Measurements from ENCODE around the gene ACOT6.
"Not testable (repeated sequence)": the region's sequence is repeated elsewhere in the genome, so short reads cannot be mapped to it uniquely, and the experiment has no call there.

The ACOT6 gene

DNA sequence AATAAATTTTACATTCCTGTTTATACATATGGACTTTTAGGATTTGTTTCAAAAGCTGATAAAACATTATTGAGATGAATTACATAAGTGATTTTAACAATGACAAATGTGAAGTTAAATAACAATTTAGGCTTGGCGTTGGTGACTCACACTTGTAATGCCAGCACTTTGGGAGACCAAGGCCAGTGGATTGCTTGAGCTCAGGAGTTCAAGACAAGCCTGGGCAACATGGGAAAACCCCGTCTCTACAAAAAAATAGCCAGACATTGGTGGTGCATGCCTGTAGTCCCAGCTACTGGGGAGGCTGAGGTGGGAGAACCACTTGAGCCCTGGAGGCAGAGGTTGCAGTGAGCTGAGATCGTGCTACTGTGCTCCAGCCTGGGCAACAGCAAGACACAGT, 35.9 kb upstream of the ACOT6 start:
- no peak overlapping the region for H3K27ac ChIP-seq (ENCODE audit: low read depth, low read length)
- no peaks in the 10 kb centered on the region for H3K27me3 ChIP-seq (ENCODE audit: control insufficient read depth, insufficient read depth, low read length)
- no peaks in the 10 kb centered on the region for H3K4me1 ChIP-seq (ENCODE audit: control insufficient read depth, insufficient read depth, low read length)
- no peak overlapping the region for H3K4me3 ChIP-seq (ENCODE audit: low read length)
- no peaks in the 10 kb centered on the region for H3K36me3 ChIP-seq (ENCODE audit: control insufficient read depth, insufficient read depth, low read length)
- no peak overlapping the region for H3K9ac ChIP-seq (ENCODE audit: low read length)

DNA sequence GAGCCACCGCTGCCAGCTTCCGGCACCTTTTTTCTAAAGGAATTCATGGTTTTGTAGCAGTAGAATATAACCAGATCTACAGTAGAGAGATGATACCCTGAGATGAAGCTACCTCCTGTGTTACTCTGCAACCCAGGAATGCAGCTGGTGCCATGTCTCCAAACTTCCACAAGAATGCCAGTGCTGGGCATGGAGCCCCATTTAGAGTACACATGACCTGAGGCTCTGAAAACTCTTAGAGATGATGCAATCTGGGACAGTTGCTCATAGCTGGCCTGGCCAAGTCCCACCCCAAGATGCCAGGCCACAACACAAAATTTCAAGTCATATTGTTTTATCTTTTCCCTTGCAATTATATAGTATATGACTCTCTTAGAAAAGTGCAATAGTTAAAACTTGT, 35.1 kb upstream of the ACOT6 start:
- not testable (repeated sequence) for H3K4me1 ChIP-seq (ENCODE audit: control insufficient read depth, insufficient read depth, low read length); H3K36me3 ChIP-seq (ENCODE audit: control insufficient read depth, insufficient read depth, low read length); H3K27me3 ChIP-seq (ENCODE audit: control insufficient read depth, insufficient read depth, low read length)

DNA sequence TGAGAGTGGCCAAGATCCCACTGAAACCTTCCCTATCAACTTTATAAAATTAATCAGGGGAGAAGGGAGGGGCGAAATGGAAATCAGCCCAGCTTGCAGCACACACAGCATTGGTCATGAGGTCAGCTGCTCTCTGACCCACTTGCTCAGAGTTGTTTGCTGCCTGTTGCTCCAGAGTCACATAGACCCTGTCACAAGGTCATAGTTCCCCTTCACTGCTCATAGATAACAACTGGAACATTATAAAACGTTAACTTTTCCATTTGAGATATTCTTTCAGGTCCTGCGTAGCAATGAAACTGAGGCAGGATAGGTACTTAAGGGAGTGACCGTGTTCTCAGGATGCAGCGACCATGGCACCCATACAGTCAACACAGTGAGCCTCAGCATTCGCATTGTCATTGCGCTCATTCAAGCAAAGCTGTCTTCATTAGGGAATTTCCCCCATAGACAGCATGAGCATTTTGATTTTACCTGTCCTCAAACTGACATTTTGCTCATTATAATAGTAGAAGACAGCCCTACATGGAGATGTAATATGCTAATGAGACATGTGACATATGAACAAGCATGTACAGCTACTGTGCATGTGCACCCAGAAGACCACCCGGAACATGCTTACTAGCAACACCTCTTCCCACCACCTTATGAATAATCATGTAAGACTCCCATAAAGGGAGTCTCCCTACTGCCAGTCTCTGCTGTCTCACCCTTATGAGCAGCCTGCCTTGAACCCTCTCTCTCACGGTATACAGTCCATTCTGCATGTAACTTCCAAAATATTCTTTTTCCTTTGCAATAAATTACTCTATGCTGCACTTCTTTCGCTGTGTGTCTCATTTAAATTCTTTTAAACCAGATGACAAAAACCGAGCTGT, 30.0 kb upstream of the ACOT6 start:
- not testable (repeated sequence) for H3K27me3 ChIP-seq (ENCODE audit: control insufficient read depth, insufficient read depth, low read length); H3K27ac ChIP-seq (ENCODE audit: low read depth, low read length); H3K4me3 ChIP-seq (ENCODE audit: low read length); H3K36me3 ChIP-seq (ENCODE audit: control insufficient read depth, insufficient read depth, low read length); H3K4me1 ChIP-seq (ENCODE audit: control insufficient read depth, insufficient read depth, low read length); H3K9ac ChIP-seq (ENCODE audit: low read length)

More for the DNA sequence above, 35.1 kb upstream of the ACOT6 start:
- not testable (repeated sequence) for H3K27ac ChIP-seq (ENCODE audit: low read depth, low read length); H3K9ac ChIP-seq (ENCODE audit: low read length); H3K4me3 ChIP-seq (ENCODE audit: low read length)

DNA sequence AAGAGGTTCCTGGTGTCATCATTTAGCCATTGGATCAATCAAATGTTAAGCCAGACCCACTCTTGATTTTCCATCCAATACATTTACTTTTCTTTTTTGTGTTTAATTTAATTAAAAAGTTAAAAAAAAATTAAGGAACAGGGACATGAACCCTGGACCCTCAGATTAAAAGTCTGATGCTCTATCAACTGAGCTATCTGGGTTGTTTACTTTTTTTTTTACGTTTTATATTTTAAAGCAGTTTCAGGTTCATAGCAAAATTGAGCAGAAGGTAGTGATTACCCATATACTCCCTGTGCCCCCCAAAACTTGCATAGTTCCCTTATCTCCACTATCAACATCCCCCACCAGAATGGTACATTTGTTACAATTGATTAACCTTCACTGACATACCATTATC, 23.6 kb upstream of the ACOT6 start:
- no peak overlapping the region for H3K27ac ChIP-seq (ENCODE audit: low read depth, low read length)
- no peaks in the 10 kb centered on the region for H3K27me3 ChIP-seq (ENCODE audit: control insufficient read depth, insufficient read depth, low read length)
- H3K36me3 ChIP-seq (ENCODE audit: control insufficient read depth, insufficient read depth, low read length) = no peaks in the 10 kb centered on the region
- H3K4me1 ChIP-seq (ENCODE audit: control insufficient read depth, insufficient read depth, low read length) = no peaks in the 10 kb centered on the region
- no peak overlapping the region for H3K9ac ChIP-seq (ENCODE audit: low read length)
- no peak overlapping the region for H3K4me3 ChIP-seq (ENCODE audit: low read length)

DNA sequence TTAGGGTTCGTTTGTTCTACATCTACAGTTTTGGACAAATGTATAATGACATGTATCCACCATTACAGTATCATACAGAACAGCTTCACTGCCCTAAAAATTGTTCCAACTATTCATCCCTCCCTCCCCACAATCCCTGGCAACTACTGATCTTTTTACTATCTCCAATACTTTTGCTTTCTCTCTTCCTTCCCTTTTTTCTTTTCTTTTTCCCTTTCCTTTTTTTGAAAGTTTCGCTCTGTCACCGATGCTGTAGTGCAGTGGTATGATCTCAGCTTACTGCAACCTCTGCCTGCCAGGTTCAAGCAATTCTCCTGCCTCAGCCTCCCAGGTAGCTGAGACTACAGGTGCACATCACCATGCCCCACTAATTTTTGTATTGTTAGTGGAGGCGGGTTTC, 23.2 kb upstream of the ACOT6 start:
- H3K27me3 ChIP-seq (ENCODE audit: control insufficient read depth, insufficient read depth, low read length) = no peaks in the 10 kb centered on the region
- no peaks in the 10 kb centered on the region for H3K4me1 ChIP-seq (ENCODE audit: control insufficient read depth, insufficient read depth, low read length)
- H3K4me3 ChIP-seq (ENCODE audit: low read length) = no peak overlapping the region
- no peak overlapping the region for H3K9ac ChIP-seq (ENCODE audit: low read length)
- no peak overlapping the region for H3K27ac ChIP-seq (ENCODE audit: low read depth, low read length)
- H3K36me3 ChIP-seq (ENCODE audit: control insufficient read depth, insufficient read depth, low read length) = no peaks in the 10 kb centered on the region

DNA sequence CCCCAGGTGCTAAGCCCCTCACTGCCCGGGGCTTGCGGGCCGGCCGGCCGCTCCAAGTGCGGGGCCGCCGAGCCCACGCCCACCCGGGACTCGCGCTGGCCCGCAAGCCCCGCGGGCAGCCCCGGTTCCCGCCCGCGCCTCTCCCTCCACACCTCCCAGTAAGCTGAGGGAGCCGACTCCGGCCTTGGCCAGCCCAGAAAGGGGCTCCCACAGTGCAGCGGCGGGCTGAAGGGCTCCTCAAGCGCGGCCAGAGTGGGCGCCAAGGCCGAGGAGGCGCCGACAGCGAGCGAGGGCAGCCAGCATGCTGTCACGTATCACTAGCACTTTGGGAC, 21.7 kb upstream of the ACOT6 start:
- not testable (repeated sequence) for H3K4me3 ChIP-seq (ENCODE audit: low read length); H3K9ac ChIP-seq (ENCODE audit: low read length); H3K27ac ChIP-seq (ENCODE audit: low read depth, low read length); H3K36me3 ChIP-seq (ENCODE audit: control insufficient read depth, insufficient read depth, low read length); H3K27me3 ChIP-seq (ENCODE audit: control insufficient read depth, insufficient read depth, low read length); H3K4me1 ChIP-seq (ENCODE audit: control insufficient read depth, insufficient read depth, low read length)

DNA sequence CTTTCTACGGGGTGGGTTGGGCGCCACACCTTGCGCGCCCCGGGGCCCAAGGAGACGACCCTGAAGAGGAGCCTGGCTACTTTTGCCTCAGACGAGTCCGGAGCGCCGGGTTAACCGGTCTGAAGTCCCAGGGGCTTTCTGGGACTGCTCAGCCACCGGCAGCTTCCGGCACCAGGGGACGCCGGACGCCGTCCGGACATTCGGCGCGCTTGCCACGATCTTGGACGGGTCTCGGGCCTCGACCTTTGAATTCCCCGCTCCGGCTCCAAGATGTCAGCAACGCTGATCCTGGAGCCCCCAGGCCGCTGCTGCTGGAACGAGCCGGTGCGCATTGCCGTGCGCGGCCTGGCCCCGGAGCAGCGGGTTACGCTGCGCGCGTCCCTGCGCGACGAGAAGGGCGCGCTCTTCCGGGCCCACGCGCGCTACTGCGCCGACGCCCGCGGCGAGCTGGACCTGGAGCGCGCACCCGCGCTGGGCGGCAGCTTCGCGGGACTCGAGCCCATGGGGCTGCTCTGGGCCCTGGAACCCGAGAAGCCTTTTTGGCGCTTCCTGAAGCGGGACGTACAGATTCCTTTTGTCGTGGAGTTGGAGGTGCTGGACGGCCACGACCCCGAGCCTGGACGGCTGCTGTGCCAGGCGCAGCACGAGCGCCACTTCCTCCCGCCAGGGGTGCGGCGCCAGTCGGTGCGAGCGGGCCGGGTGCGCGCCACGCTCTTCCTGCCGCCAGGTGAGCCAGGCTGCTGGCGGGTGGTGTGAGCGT, 20.4 kb upstream of the ACOT6 start, which contains the start of gene ACOT4:
TSS of gene ACOT4 (plus strand) at position 184 of the 760 bp plus-strand sequence. CDS start at position 271, 87 bp downstream.
- no peaks in the 10 kb centered on the region for H3K27me3 ChIP-seq (ENCODE audit: control insufficient read depth, insufficient read depth, low read length)
- peak within 1 kb of the TSS; percentile 78 for H3K4me3 ChIP-seq (ENCODE audit: low read length)
- H3K4me1 ChIP-seq (ENCODE audit: control insufficient read depth, insufficient read depth, low read length) = no peaks in the 10 kb centered on the region
- H3K27ac ChIP-seq (ENCODE audit: low read depth, low read length) = no peak within 1 kb of the TSS
- no peak within 1 kb of the TSS for H3K9ac ChIP-seq (ENCODE audit: low read length)
- no peaks in the 10 kb centered on the region for H3K36me3 ChIP-seq (ENCODE audit: control insufficient read depth, insufficient read depth, low read length)

DNA sequence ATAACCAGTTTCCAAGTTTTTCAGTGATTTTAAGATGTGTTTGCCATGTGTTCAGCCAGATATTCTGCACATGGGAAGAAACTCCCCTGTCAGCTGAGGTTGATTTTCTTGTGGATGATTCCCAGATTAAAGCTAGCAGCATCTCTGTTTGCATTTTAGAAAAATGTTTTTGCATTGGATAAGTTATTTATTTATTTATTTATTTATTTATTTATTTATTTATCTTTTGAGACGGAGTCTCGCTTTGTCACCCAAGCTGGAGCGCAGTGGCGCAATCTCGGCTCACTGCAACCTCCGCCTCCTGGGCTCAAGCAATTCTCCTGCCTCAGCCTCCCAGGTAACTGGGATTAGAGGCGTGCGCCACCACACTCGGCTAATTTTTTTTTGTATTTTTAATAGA, 17.8 kb upstream of the ACOT6 start:
- no peak overlapping the region for H3K4me3 ChIP-seq (ENCODE audit: low read length)
- H3K9ac ChIP-seq (ENCODE audit: low read length) = no peak overlapping the region
- no peaks in the 10 kb centered on the region for H3K36me3 ChIP-seq (ENCODE audit: control insufficient read depth, insufficient read depth, low read length)
- H3K4me1 ChIP-seq (ENCODE audit: control insufficient read depth, insufficient read depth, low read length) = no peaks in the 10 kb centered on the region
- H3K27me3 ChIP-seq (ENCODE audit: control insufficient read depth, insufficient read depth, low read length) = no peaks in the 10 kb centered on the region
- no peak overlapping the region for H3K27ac ChIP-seq (ENCODE audit: low read depth, low read length)

DNA sequence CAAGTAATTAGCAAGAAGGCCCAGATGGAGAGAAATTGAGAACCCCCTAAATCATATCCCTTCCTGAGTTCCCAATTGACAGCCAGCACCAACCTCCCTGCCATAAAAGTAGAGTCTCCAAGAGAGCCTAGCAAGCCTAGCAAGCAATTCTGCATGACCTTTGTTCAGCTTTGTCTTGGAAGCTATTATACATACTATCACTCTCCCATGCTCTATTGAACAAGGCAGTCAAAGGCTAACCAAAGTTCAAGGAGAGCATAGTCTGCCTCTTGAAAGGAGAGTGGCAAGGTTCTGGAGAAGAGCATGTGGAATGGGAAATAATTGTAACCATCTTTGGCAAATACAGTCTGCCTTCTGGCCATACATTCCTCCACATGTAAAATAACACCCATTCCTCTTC, 12.8 kb upstream of the ACOT6 start:
- Histone ChIP-seq H3K4me1 (ENCODE audit: control insufficient read depth, insufficient read depth, low read length) (no peaks in the 10 kb centered on the region), H3K4me3 (ENCODE audit: low read length) (no peak overlapping the region), H3K27me3 (ENCODE audit: control insufficient read depth, insufficient read depth, low read length) (no peaks in the 10 kb centered on the region), H3K27ac (ENCODE audit: low read depth, low read length) (no peak overlapping the region), H3K36me3 (ENCODE audit: control insufficient read depth, insufficient read depth, low read length) (no peaks in the 10 kb centered on the region), H3K9ac (ENCODE audit: low read length) (no peak overlapping the region)

DNA sequence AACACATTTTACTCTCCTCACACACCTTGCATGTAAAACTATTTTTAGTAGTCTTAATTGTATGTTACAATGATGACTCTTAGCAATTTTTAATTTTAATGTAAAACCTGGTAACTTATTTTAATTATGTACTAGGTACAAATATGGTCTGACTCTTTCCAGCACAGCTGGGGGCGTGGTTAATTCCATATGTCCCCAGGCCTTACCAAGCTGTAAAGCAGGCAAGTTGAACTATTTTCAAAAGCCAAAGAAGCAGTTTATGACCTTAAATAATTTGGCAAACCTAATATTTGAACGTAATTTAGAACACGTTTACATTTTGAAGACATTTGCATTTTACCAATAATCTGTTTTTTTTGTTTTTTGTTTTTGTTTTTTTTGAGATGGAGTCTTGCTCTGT, 9.3 kb upstream of the ACOT6 start:
- H3K36me3 ChIP-seq (ENCODE audit: control insufficient read depth, insufficient read depth, low read length) = no peaks in the 10 kb centered on the region

DNA sequence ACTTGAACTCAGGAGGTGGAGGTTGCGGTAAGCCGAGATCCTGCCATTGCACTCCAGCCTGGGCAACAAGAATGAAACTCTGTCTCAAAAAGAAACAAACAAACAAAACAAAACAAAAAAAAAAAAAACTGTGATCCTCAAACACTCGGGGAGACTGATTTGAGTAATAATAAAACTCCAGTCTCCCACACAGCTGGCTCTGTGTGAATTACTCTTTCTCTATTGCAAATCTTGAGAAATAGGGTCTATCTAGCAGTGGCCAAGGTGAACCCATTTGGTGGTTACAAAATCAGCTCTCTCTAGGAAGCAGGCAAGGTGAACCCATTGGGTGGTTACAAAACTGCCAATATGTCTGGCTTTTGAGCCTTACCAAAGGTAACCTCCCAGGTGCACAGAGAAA, 6.0 kb upstream of the ACOT6 start:
- Histone ChIP-seq H3K4me1 (ENCODE audit: control insufficient read depth, insufficient read depth, low read length) (no peaks in the 10 kb centered on the region), H3K27me3 (ENCODE audit: control insufficient read depth, insufficient read depth, low read length) (no peaks in the 10 kb centered on the region), H3K9ac (ENCODE audit: low read length) (no peak overlapping the region), H3K4me3 (ENCODE audit: low read length) (no peak overlapping the region), H3K27ac (ENCODE audit: low read depth, low read length) (no peak overlapping the region), H3K36me3 (ENCODE audit: control insufficient read depth, insufficient read depth, low read length) (no peaks in the 10 kb centered on the region)

More for the DNA sequence above, 9.3 kb upstream of the ACOT6 start:
- H3K27me3 ChIP-seq (ENCODE audit: control insufficient read depth, insufficient read depth, low read length) = no peaks in the 10 kb centered on the region
- no peak overlapping the region for H3K27ac ChIP-seq (ENCODE audit: low read depth, low read length)
- H3K9ac ChIP-seq (ENCODE audit: low read length) = no peak overlapping the region
- no peaks in the 10 kb centered on the region for H3K4me1 ChIP-seq (ENCODE audit: control insufficient read depth, insufficient read depth, low read length)
- H3K4me3 ChIP-seq (ENCODE audit: low read length) = no peak overlapping the region

DNA sequence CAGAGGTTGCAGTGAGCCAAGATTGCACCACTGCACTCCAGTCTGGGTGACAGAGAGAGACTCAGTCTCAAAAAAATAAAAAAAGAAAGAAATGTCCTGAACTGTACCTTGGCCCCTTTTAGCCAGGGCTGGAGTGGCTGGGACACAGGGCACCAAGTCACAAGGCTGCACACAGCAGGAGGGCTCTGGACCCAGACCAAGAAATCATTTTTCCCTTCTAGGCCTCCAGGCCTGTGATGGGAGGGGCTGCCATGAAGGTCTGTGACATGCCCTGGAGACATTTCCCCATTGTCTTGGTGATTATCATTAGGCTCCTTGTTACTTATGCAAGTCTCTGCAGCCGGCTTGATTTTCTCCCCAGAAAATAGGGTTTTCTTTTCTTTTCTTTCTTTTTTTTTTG, 5.1 kb upstream of the ACOT6 start:
- Histone ChIP-seq H3K4me1 (ENCODE audit: control insufficient read depth, insufficient read depth, low read length) (no peaks in the 10 kb centered on the region), H3K27ac (ENCODE audit: low read depth, low read length) (no peak overlapping the region), H3K9ac (ENCODE audit: low read length) (no peak overlapping the region), H3K4me3 (ENCODE audit: low read length) (no peak overlapping the region), H3K36me3 (ENCODE audit: control insufficient read depth, insufficient read depth, low read length) (no peaks in the 10 kb centered on the region), H3K27me3 (ENCODE audit: control insufficient read depth, insufficient read depth, low read length) (no peaks in the 10 kb centered on the region)

DNA sequence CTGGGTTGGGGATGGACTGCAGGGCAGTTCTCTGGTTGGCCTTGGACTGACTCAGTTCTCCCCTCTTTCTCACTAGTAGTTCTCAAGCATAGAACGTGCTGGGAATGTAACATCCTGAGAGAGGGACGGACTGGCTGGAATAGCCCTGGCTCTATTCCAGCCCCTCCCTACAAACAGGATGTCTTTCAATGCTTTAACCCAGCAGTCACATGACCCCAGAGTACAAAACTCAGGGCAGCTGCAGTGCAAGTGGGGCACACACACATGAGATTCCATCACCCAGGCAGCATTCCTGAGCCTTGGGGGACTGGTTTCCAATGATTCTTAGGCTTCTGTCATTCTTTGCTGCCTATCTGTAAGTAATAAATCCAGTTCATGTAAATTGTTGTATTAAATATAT, 1.6 kb upstream of the ACOT6 start:
- Histone ChIP-seq H3K4me3 (ENCODE audit: low read length) (no peak overlapping the region), H3K9ac (ENCODE audit: low read length) (no peak overlapping the region), H3K4me1 (ENCODE audit: control insufficient read depth, insufficient read depth, low read length) (peaks cover 4% of the 10 kb centered on the region), H3K36me3 (ENCODE audit: control insufficient read depth, insufficient read depth, low read length) (no peaks in the 10 kb centered on the region), H3K27me3 (ENCODE audit: control insufficient read depth, insufficient read depth, low read length) (no peaks in the 10 kb centered on the region), H3K27ac (ENCODE audit: low read depth, low read length) (no peak overlapping the region)
